Stimulated activated CD4-positive, alpha-beta T cell treated with anti-CD3 and anti-CD28 coated beads, Interleukin-15, amount 100 ng/mL, for 1 hour (primary cell): Measurements from ENCODE around the gene CALML3.

Source experiments
- DNase-seq, 2 donors: peaks; one replicate each; pipeline ENCODE4 v3.0.0-alpha.2; 2020; ENCODE audit warnings: low read depth in 1 of 2, low spot score in 1 of 2

The CALML3 gene

GRCh38 chr10:5506246-5506645, 18.5 kb upstream of the CALML3 start:
- DNase-seq, result no peak

GRCh38 chr10:5506751-5507648, 17.8 kb upstream of the CALML3 start:
- no peak for DNase-seq

- no peak for DNase-seq
Observed at GRCh38 chr10:5507649-5508131, 17.1 kb upstream of the CALML3 start.

- DNase-seq, result no peak
Observed at GRCh38 chr10:5508161-5508604, 16.6 kb upstream of the CALML3 start.

- DNase-seq, result no peak
Observed at GRCh38 chr10:5508786-5509185, 16.0 kb upstream of the CALML3 start.

- no peak for DNase-seq
Observed at GRCh38 chr10:5509236-5509635, 15.5 kb upstream of the CALML3 start.

GRCh38 chr10:5509691-5510090, 15.1 kb upstream of the CALML3 start:
- no peak for DNase-seq

- DNase-seq, result no peak
Observed at GRCh38 chr10:5510281-5511072, 14.3 kb upstream of the CALML3 start.

GRCh38 chr10:5511231-5511884, 13.4 kb upstream of the CALML3 start:
- DNase-seq, result no peak

GRCh38 chr10:5511885-5512280, 12.9 kb upstream of the CALML3 start:
- no peak for DNase-seq

GRCh38 chr10:5512331-5512730, 12.4 kb upstream of the CALML3 start:
- DNase-seq, result no peak

GRCh38 chr10:5512881-5513612, 11.7 kb upstream of the CALML3 start:
- no peak for DNase-seq

GRCh38 chr10:5514226-5514850, 10.4 kb upstream of the CALML3 start:
- no peak for DNase-seq

GRCh38 chr10:5515948-5516761, 8.6 kb upstream of the CALML3 start:
- no peak for DNase-seq

- DNase-seq, result no peak
Observed at GRCh38 chr10:5517546-5517945, 7.2 kb upstream of the CALML3 start.

GRCh38 chr10:5518143-5518542, 6.6 kb upstream of the CALML3 start:
- no peak for DNase-seq

- no peak for DNase-seq
Observed at GRCh38 chr10:5519054-5519453, 5.7 kb upstream of the CALML3 start.

GRCh38 chr10:5522913-5523560, 1.7 kb upstream of the CALML3 start:
- no peak for DNase-seq
